WERI-Rb-1 (cell line): Measurements from ENCODE around the gene CAB39L.
"Not testable (repeated sequence)": the region's sequence is repeated elsewhere in the genome, so short reads cannot be mapped to it uniquely, and the experiment has no call there.

ENCODE experiments used
- DNase-seq: peaks from one replicate; pipeline ENCODE4 v3.0.0-alpha.2; 2020
- H3K27ac ChIP-seq: fragments of 250-450 bp; sonication (Bioruptor Pico); 2 replicates; pipeline ENCODE4 v1.5.1; 2020; ENCODE audit warnings: mild to moderate bottlenecking, moderate library complexity
- H3K27me3 ChIP-seq: fragments of 250-450 bp; sonication (Bioruptor Pico); 2 replicates; pipeline ENCODE4 v1.5.1; 2021; ENCODE audit warnings: mild to moderate bottlenecking, low read depth, moderate library complexity; ENCODE audit not compliant: insufficient read depth, severe bottlenecking
- H3K36me3 ChIP-seq: fragments of 250-450 bp; sonication (Bioruptor Pico); 2 replicates; pipeline ENCODE4 v1.5.1; 2020; ENCODE audit warnings: mild to moderate bottlenecking, moderate library complexity
- H3K4me3 ChIP-seq: 2 replicates; pipeline ENCODE4 v1.5.1; 2011; ENCODE audit warnings: low read depth, mild to moderate bottlenecking, control low read depth, low read length
- H3K9me3 ChIP-seq: fragments of 250-450 bp; sonication (Bioruptor Pico); 2 replicates; pipeline ENCODE4 v1.5.1; 2021; ENCODE audit warnings: mild to moderate bottlenecking, moderate library complexity; ENCODE audit not compliant: severe bottlenecking
- TF ChIP-seq, protein P1 (sequence below): IDR thresholded peaks from 2 replicates; pipeline ENCODE4 v1.5.1; 2011; ENCODE audit warnings: low read depth, mild to moderate bottlenecking, control low read depth, inconsistent platforms, low read length

CAB39L gene

GRCh38 chr13:49298903-49299605 lies 144.8 kb downstream of the CAB39L start:
- H3K27me3 ChIP-seq: no peaks in the 10 kb centered on the region
- DNase-seq: no peak
- H3K36me3 ChIP-seq: no peaks in the 10 kb centered on the region
- no peak overlapping the region for H3K4me3 ChIP-seq
- H3K9me3 ChIP-seq: no peaks in the 10 kb centered on the region
- TF ChIP-seq, protein P1, sequence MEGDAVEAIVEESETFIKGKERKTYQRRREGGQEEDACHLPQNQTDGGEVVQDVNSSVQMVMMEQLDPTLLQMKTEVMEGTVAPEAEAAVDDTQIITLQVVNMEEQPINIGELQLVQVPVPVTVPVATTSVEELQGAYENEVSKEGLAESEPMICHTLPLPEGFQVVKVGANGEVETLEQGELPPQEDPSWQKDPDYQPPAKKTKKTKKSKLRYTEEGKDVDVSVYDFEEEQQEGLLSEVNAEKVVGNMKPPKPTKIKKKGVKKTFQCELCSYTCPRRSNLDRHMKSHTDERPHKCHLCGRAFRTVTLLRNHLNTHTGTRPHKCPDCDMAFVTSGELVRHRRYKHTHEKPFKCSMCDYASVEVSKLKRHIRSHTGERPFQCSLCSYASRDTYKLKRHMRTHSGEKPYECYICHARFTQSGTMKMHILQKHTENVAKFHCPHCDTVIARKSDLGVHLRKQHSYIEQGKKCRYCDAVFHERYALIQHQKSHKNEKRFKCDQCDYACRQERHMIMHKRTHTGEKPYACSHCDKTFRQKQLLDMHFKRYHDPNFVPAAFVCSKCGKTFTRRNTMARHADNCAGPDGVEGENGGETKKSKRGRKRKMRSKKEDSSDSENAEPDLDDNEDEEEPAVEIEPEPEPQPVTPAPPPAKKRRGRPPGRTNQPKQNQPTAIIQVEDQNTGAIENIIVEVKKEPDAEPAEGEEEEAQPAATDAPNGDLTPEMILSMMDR: no peak
- no peak overlapping the region for H3K27ac ChIP-seq

- no peaks in the 10 kb centered on the region for H3K27me3 ChIP-seq
- TF ChIP-seq, protein P1: no peak
- no peak overlapping the region for H3K4me3 ChIP-seq
- no peak overlapping the region for H3K27ac ChIP-seq
- no peaks in the 10 kb centered on the region for H3K36me3 ChIP-seq
- no peaks in the 10 kb centered on the region for H3K9me3 ChIP-seq
- no peak for DNase-seq
These were observed 145.4 kb downstream of the CAB39L start for GRCh38 chr13:49298416-49298815.

DNA sequence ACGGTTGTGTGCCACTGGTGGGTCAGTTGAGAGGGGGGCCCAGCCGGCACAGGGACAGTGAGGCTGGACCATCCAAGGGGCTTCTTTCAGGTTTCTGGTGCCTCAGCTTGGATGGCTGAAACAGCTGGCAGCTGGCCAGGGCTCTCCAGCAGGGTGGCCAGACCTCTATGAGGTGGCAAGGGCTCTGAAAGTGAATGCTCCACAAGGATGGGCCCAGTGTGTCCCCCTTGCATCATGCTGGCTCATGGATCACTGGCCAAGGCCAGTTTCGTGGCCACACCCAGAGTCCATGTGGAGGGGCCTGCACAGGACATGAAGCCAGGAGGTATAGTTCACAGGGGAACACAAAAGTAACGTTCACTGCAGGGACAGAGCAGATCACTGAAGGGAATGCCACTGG lies 146.5 kb downstream of the CAB39L start:
- Histone ChIP-seq H3K9me3 (no peaks in the 10 kb centered on the region), H3K36me3 (no peaks in the 10 kb centered on the region), H3K27me3 (no peaks in the 10 kb centered on the region), H3K4me3 (no peak overlapping the region), H3K27ac (no peak overlapping the region)
- TF ChIP-seq, protein P1: no peak
- no peak for DNase-seq

DNA sequence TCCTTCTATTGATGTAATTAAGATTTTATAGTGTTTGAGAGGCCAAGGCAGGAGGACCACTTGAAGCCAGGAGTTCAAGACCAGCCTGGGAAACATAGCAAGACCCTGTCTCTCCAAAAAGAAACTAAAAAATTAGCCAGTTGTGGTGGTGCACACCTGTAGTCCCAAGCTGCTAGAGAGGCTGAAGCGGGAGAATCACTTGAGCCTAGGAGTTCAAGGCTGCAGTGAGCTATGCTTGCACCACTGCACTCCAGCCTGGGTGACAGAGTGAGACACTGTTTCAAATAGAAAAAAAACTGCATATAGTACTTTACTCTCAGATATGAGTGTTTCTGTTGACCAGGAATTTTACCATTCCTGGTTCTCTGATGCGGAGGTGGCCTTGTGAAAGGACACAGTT lies 147.2 kb downstream of the CAB39L start:
- Histone ChIP-seq H3K36me3 (no peaks in the 10 kb centered on the region), H3K9me3 (no peaks in the 10 kb centered on the region), H3K27me3 (no peaks in the 10 kb centered on the region), H3K4me3 (no peak overlapping the region), H3K27ac (no peak overlapping the region)
- TF ChIP-seq, protein P1: no peak
- DNase-seq: no peak

DNA sequence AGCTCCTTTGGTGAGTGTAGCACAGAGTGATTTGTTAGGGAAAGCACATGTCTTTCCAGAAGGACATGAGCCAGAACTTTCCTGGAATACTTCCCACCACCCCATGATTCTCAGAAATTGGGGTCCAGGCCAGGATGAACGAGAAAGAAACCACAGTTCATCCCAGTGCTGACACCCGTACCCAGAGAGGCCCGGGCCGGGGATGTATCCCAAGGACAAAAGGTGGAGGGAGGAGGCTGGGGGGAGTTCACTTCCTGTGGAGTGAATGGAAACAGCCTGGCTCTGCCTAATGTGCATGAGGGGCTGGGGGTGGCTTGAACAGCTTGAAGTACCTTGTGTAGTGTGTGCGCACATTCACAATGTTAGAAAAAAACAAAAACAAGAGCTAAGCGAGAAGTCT lies 148.6 kb downstream of the CAB39L start:
- Histone ChIP-seq H3K36me3 (no peaks in the 10 kb centered on the region), H3K9me3 (no peaks in the 10 kb centered on the region), H3K27ac (no peak overlapping the region), H3K4me3 (no peak overlapping the region), H3K27me3 (no peaks in the 10 kb centered on the region)
- TF ChIP-seq, protein P1: no peak
- no peak for DNase-seq

DNA sequence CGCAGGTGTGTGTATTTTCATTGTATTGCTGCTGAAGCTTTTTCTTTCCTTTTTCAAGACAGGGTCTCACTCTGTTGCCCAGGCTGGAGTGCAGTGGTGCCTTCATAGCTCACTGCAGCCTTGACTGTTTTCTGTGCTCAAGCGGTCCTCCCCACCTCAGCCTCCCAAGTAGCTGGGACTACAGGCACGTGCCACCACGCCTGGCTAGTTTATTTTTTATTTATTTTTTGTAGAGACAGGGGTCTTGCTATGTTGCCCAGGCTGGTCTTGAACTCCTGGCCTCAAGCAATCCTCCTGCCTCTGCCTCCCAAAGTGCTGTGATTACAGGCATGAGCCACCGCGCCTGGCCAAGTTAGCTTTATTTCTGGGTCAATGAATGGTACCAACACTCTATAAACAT lies 149.1 kb downstream of the CAB39L start:
- not testable (repeated sequence) for H3K9me3 ChIP-seq, DNase-seq, H3K36me3 ChIP-seq, H3K4me3 ChIP-seq, H3K27me3 ChIP-seq, H3K27ac ChIP-seq
